CD4-positive, alpha-beta T cell (primary cell): ENCODE measurements around the gene AGAP5. TPM values are rescaled to one million over a fixed set of nuclear protein-coding genes. Genes with fewer than 3 reads are reported as not detected.
A peak's percentile ranks its signal among the peaks of the same experiment; 100 is the strongest.
"Not testable (repeated sequence)": the region's sequence is repeated elsewhere in the genome, so short reads cannot be mapped to it uniquely, and the experiment has no call there.

Experiments
- ATAC-seq: fragments of 200-7000 bp; cut with Tn5 transposase; one replicate; pipeline ENCODE4 v1.10.0; 2022; ENCODE audit warnings: mild to moderate bottlenecking; ENCODE audit not compliant: poor library complexity
- CTCF ChIA-PET: fragments of 350-600 bp; sonication (Branson Sonifier 250); formaldehyde crosslinking; loops from one replicate; lab custom pipeline; 2021; ENCODE audit warnings: antibody characterized with exemption, inconsistent platforms; lab: Charles Lee
- POLR2A ChIA-PET: fragments of 350-600 bp; sonication (Branson Sonifier 250); formaldehyde crosslinking; loops from one replicate; lab custom pipeline; 2021; ENCODE audit warnings: antibody characterized with exemption, inconsistent platforms; lab: Charles Lee
- DNase-seq, 14 experiments: peaks; one replicate each; pipeline ENCODE4 v3.0.0-alpha.2; 2013 to 2020; ENCODE audit warnings: mixed read lengths in 2 of 14
- H3K27ac ChIP-seq, 2 donors: one replicate each; pipeline versions ENCODE4 v1.5.1 to v1.7.0; 2013; ENCODE audit warnings: low read length in 2 of 2, low read depth in 1 of 2, mild to moderate bottlenecking in 1 of 2
- H3K27me3 ChIP-seq, 2 experiments: 1 replicate in 1 of 2; 2 replicates in 1 of 2; pipeline versions ENCODE4 v1.6.1 to v1.7.0; 2013; ENCODE audit warnings: low read length in 2 of 2, control low read depth in 1 of 2, mild to moderate bottlenecking in 1 of 2, moderate library complexity in 1 of 2; ENCODE audit not compliant: insufficient read depth in 2 of 2, control insufficient read depth in 1 of 2
- H3K36me3 ChIP-seq: one replicate; pipeline ENCODE4 v1.6.1; 2013; ENCODE audit warnings: low read length, control low read depth; ENCODE audit not compliant: insufficient read depth
- H3K4me1 ChIP-seq: one replicate; pipeline ENCODE4 v1.6.1; 2013; ENCODE audit warnings: low read length, control low read depth; ENCODE audit not compliant: insufficient read depth
- H3K4me3 ChIP-seq: one replicate; pipeline ENCODE4 v1.5.1; 2013; ENCODE audit warnings: mild to moderate bottlenecking, low read length, moderate library complexity
- H3K9me3 ChIP-seq, 2 experiments: 1 replicate in 1 of 2; 2 replicates in 1 of 2; pipeline versions ENCODE4 v1.6.1 to v1.7.0; 2013; ENCODE audit warnings: low read length in 2 of 2, mild to moderate bottlenecking in 2 of 2, control low read depth in 1 of 2, moderate library complexity in 1 of 2; ENCODE audit not compliant: control insufficient read depth in 1 of 2, insufficient read depth in 1 of 2
- H3K27ac Mint-ChIP-seq: one replicate; pipeline ENCODE4 v1.8.0; 2020; ENCODE audit warnings: mixed read lengths
- H3K27me3 Mint-ChIP-seq: one replicate; pipeline ENCODE4 v1.8.0; 2021; ENCODE audit warnings: mixed read lengths
- H3K36me3 Mint-ChIP-seq: one replicate; pipeline ENCODE4 v1.8.0; 2021; ENCODE audit warnings: low read depth, mixed read lengths
- H3K4me1 Mint-ChIP-seq: one replicate; pipeline ENCODE4 v1.8.0; 2021; ENCODE audit warnings: low read depth, mixed read lengths
- H3K4me3 Mint-ChIP-seq: one replicate; pipeline ENCODE4 v1.8.0; 2020; ENCODE audit warnings: mild to moderate bottlenecking, mixed read lengths
- H3K9me3 Mint-ChIP-seq: one replicate; pipeline ENCODE4 v1.8.0; 2020; ENCODE audit warnings: mixed read lengths
- intact Hi-C, 2 experiments: fragments of 100-400 bp; cut with DNase I in 1 of 2; cut with micrococcal nuclease in 1 of 2; formaldehyde crosslinking; loops; one replicate each; pipeline versions ENCODE4 v1.15.1 to v1.9.0; 2023 to 2025; cut with DNase I, micrococcal nuclease
- polyA plus RNA-seq, 2 donors: library from polyadenylated mRNA; unstranded; fragments of 120-200 nt; gene quantifications; one replicate each; pipeline ENCODE4 v1.2.1, GENCODE V29; 2013
- total RNA-seq, 174 experiments: library from RNA in 2 of 174; stranded (reverse) in 2 of 174; gene quantifications; one replicate each; pipeline ENCODE4 v1.2.3 and lab custom pipeline; 2021 to 2026
- TF ChIP-seq, protein P1 (sequence below): fragments of 200-600 bp; IDR thresholded peaks from one replicate; pipeline ENCODE4 v1.8.0; 2022; ENCODE audit warnings: antibody characterized with exemption, mild to moderate bottlenecking

Gene AGAP5
- 1 to 10 TPM; 4.9 to 5.1 TPM for total RNA-seq
- polyA plus RNA-seq (2013, experiment 1 of 2): 6.7 TPM
- 12.1 TPM for polyA plus RNA-seq (2013, experiment 2 of 2)
- 0 to 1.8 (median 0.48) reads per million in 172 experiments for total RNA-seq (lab: John Stamatoyannopoulos, UW)

- H3K9me3 ChIP-seq, H3K27me3 ChIP-seq, H3K9me3 Mint-ChIP-seq, H3K4me1 Mint-ChIP-seq, H3K27ac ChIP-seq, H3K4me3 ChIP-seq, ATAC-seq, DNase-seq, intact Hi-C loops, H3K27me3 Mint-ChIP-seq, H3K4me1 ChIP-seq, CTCF ChIA-PET, H3K27ac Mint-ChIP-seq, H3K4me3 Mint-ChIP-seq, H3K36me3 ChIP-seq, POLR2A ChIA-PET: not testable (repeated sequence)
- H3K36me3 Mint-ChIP-seq: peaks cover 24% of the 10 kb centered on the region
Measured at GRCh38 chr10:73697675-73698159, at the start of gene AGAP5. AGAP5 (minus strand) TSS chr10:73698109; CDS start chr10:73697755, 354 bp downstream.

- H3K4me3 ChIP-seq: no peak overlapping the region
- Mint-ChIP-seq H3K27ac (peak overlapping the region; percentile 69), H3K4me3 (peak overlapping the region; percentile 79), H3K4me1 (peaks cover 62% of the 10 kb centered on the region), H3K36me3 (peaks cover 79% of the 10 kb centered on the region), H3K9me3 (no peaks in the 10 kb centered on the region), H3K27me3 (no peaks in the 10 kb centered on the region)
- intact Hi-C loops: loop anchor here in 1 of 2 experiments (10.0 kb wide), 2 partner anchors 492 to 1368 kb away; partner anchors contain the start of genes MRPS16 and SAMD8
- CTCF ChIA-PET: interaction anchor here (0.6 to 0.7 kb wide), 2 partner anchors 24 to 452 kb away, joined by 3 to 4 read pairs; no protein-coding TSS in a partner anchor
- DNase-seq (no peak), ATAC-seq (no peak)
- H3K27me3 ChIP-seq: no peaks in the 10 kb centered on the region
- POLR2A ChIA-PET: interaction anchor here (1.0 to 1.5 kb wide), 2 partner anchors 16 to 35 kb away, joined by 3 to 4 read pairs; partner anchors contain the start of gene CHCHD1
- no peaks in the 10 kb centered on the region for H3K9me3 ChIP-seq
- TF ChIP-seq, protein P1, sequence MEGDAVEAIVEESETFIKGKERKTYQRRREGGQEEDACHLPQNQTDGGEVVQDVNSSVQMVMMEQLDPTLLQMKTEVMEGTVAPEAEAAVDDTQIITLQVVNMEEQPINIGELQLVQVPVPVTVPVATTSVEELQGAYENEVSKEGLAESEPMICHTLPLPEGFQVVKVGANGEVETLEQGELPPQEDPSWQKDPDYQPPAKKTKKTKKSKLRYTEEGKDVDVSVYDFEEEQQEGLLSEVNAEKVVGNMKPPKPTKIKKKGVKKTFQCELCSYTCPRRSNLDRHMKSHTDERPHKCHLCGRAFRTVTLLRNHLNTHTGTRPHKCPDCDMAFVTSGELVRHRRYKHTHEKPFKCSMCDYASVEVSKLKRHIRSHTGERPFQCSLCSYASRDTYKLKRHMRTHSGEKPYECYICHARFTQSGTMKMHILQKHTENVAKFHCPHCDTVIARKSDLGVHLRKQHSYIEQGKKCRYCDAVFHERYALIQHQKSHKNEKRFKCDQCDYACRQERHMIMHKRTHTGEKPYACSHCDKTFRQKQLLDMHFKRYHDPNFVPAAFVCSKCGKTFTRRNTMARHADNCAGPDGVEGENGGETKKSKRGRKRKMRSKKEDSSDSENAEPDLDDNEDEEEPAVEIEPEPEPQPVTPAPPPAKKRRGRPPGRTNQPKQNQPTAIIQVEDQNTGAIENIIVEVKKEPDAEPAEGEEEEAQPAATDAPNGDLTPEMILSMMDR: no peak
- H3K4me1 ChIP-seq: peaks cover 61% of the 10 kb centered on the region
- peaks cover 52% of the 10 kb centered on the region for H3K36me3 ChIP-seq
- H3K27ac ChIP-seq: no peak overlapping the region
Measured at GRCh38 chr10:73746721-73747120, 48.8 kb upstream of the AGAP5 start.

- peaks cover 58% of the 10 kb centered on the region for H3K36me3 Mint-ChIP-seq
- peaks cover 53% of the 10 kb centered on the region for H3K4me1 ChIP-seq
- peak overlapping the region; percentile 99 for H3K27ac Mint-ChIP-seq
- POLR2A ChIA-PET: interaction anchor here (1.0 to 4.8 kb wide), 6 partner anchors 14 to 249 kb away, joined by 3 to 84 read pairs (median 9); partner anchors contain the start of genes CHCHD1 and PPP3CB
- H3K27me3 ChIP-seq: no peaks in the 10 kb centered on the region
- peak overlapping the region; percentile 90 to 99 for H3K27ac ChIP-seq
- ATAC-seq: peak; percentile 43
- H3K9me3 ChIP-seq: no peaks in the 10 kb centered on the region
- intact Hi-C loops: loop anchor here (1.0 to 10.0 kb wide), 9 partner anchors 14 to 1370 kb away; partner anchors contain the start of genes CHCHD1 (in 1 of the 2), MRPS16 (in 1 of the 2), NDST2 (in 1 of the 2) and PPP3CB (in 1 of the 2)
- H3K4me3 Mint-ChIP-seq: peak overlapping the region; percentile 99
- no peaks in the 10 kb centered on the region for H3K27me3 Mint-ChIP-seq
- peaks cover 45% of the 10 kb centered on the region for H3K4me1 Mint-ChIP-seq
- TF ChIP-seq, protein P1: no peak
- H3K36me3 ChIP-seq: peaks cover 31% of the 10 kb centered on the region
- CTCF ChIA-PET: interaction anchor here (0.6 to 2.5 kb wide), 5 partner anchors 24 to 135 kb away, joined by 3 to 9 read pairs (median 3); a partner anchor contains a TSS
- DNase-seq: peak in 10 of 14 experiments; percentile 18 to 71 (median 36)
- H3K4me3 ChIP-seq: peak overlapping the region; percentile 93
- H3K9me3 Mint-ChIP-seq: no peaks in the 10 kb centered on the region
Measured at GRCh38 chr10:73744664-73744975, 46.7 kb upstream of the AGAP5 start.
